H9 (cell line): ENCODE data around the gene MLYCD. TPM values are rescaled to one million over a fixed set of nuclear protein-coding genes. Genes with fewer than 3 reads are reported as not detected.

Experiments
- DNase-seq: peaks from one replicate; pipeline ENCODE4 v3.0.0-alpha.2; 2017
- H2AFZ ChIP-seq: one replicate; pipeline ENCODE4 v1.6.1; 2013; ENCODE audit warnings: mild to moderate bottlenecking, low read length, control low read depth, moderate library complexity
- H2AK5ac ChIP-seq: 2 replicates; pipeline ENCODE4 v1.6.1; 2013; ENCODE audit warnings: low read length, control low read depth, mixed read lengths; ENCODE audit not compliant: insufficient read length
- H2BK120ac ChIP-seq: one replicate; pipeline ENCODE4 v1.6.1; 2013; ENCODE audit warnings: low read depth, mild to moderate bottlenecking, low read length, control low read depth, inconsistent platforms; ENCODE audit not compliant: poor library complexity, severe bottlenecking
- H2BK12ac ChIP-seq: 2 replicates; pipeline ENCODE4 v1.6.1; 2013; ENCODE audit warnings: low read length, control low read depth, mixed read lengths, low read depth; ENCODE audit not compliant: insufficient read length
- H2BK15ac ChIP-seq: 2 replicates; pipeline ENCODE4 v1.6.1; 2013; ENCODE audit warnings: low read depth, low read length, control low read depth
- H2BK20ac ChIP-seq: one replicate; pipeline ENCODE4 v1.6.1; 2013; ENCODE audit warnings: low read depth, mild to moderate bottlenecking, low read length, control low read depth, inconsistent platforms; ENCODE audit not compliant: poor library complexity, severe bottlenecking
- H2BK5ac ChIP-seq: 2 replicates; pipeline ENCODE4 v1.6.1; 2013; ENCODE audit warnings: low read length, control low read depth, mixed read lengths; ENCODE audit not compliant: insufficient read length
- H3K14ac ChIP-seq: 2 replicates; pipeline ENCODE4 v1.6.1; 2013; ENCODE audit warnings: low read length, control low read depth; ENCODE audit not compliant: insufficient read depth
- H3K18ac ChIP-seq: 2 replicates; pipeline ENCODE4 v1.6.1; 2013; ENCODE audit warnings: low read depth, mild to moderate bottlenecking, mixed read lengths, low read length, control low read depth; ENCODE audit not compliant: insufficient read length
- H3K23ac ChIP-seq: 2 replicates; pipeline ENCODE4 v1.6.1; 2013; ENCODE audit warnings: low read length, control low read depth, mixed read lengths, low read depth; ENCODE audit not compliant: insufficient read length
- H3K23me2 ChIP-seq: 2 replicates; pipeline ENCODE4 v1.6.1; 2013; ENCODE audit warnings: low read depth, mild to moderate bottlenecking, mixed read lengths, low read length, control low read depth; ENCODE audit not compliant: insufficient read length, poor library complexity, severe bottlenecking
- H3K27ac ChIP-seq: 2 replicates; pipeline ENCODE4 v1.5.1; 2013; ENCODE audit warnings: low read length, control low read depth, mixed read lengths, low read depth; ENCODE audit not compliant: insufficient read length
- H3K27me3 ChIP-seq: 2 replicates; pipeline ENCODE4 v1.6.1; 2013; ENCODE audit warnings: low read length, control low read depth, inconsistent platforms; ENCODE audit not compliant: insufficient read depth
- H3K4ac ChIP-seq: 2 replicates; pipeline ENCODE4 v1.6.1; 2013; ENCODE audit warnings: low read depth, mild to moderate bottlenecking, control low read depth, inconsistent platforms, low read length, moderate library complexity
- H3K4me1 ChIP-seq: 2 replicates; pipeline ENCODE4 v1.6.1; 2013; ENCODE audit warnings: low read length, control low read depth, inconsistent platforms; ENCODE audit not compliant: insufficient read depth
- H3K4me2 ChIP-seq: 2 replicates; pipeline ENCODE4 v1.6.1; 2013; ENCODE audit warnings: low read length, control low read depth, mixed read lengths; ENCODE audit not compliant: insufficient read length, insufficient read depth
- H3K56ac ChIP-seq: 2 replicates; pipeline ENCODE4 v1.6.1; 2013; ENCODE audit warnings: low read depth, mild to moderate bottlenecking, mixed read lengths, low read length, control low read depth; ENCODE audit not compliant: insufficient read length
- H3K79me1 ChIP-seq: 2 replicates; pipeline ENCODE4 v1.6.1; 2013; ENCODE audit warnings: low read depth, mild to moderate bottlenecking, moderate library complexity, low read length, control low read depth, inconsistent platforms; ENCODE audit not compliant: insufficient read depth, poor library complexity, severe bottlenecking
- H3K79me2 ChIP-seq: 2 replicates; pipeline ENCODE4 v1.6.1; 2013; ENCODE audit warnings: low read length, control low read depth, inconsistent platforms; ENCODE audit not compliant: insufficient read depth
- H3K9ac ChIP-seq: 2 replicates; pipeline ENCODE4 v1.6.1; 2013; ENCODE audit warnings: low read length, control low read depth, mixed read lengths; ENCODE audit not compliant: insufficient read length; ENCODE audit errors: extremely low read depth
- H3K9me3 ChIP-seq: one replicate; pipeline ENCODE4 v1.6.1; 2013; ENCODE audit warnings: low read depth, low read length, inconsistent platforms; ENCODE audit not compliant: control insufficient read depth
- H3T11ph ChIP-seq: one replicate; pipeline ENCODE4 v1.6.1; 2013; ENCODE audit warnings: mild to moderate bottlenecking, low read length, control low read depth, inconsistent platforms
- H4K20me1 ChIP-seq: one replicate; pipeline ENCODE4 v1.6.1; 2013; ENCODE audit not compliant: control insufficient read depth, insufficient read length, insufficient read depth
- H4K5ac ChIP-seq: 2 replicates; pipeline ENCODE4 v1.6.1; 2013; ENCODE audit warnings: low read depth, mild to moderate bottlenecking, mixed read lengths, low read length, control low read depth; ENCODE audit not compliant: insufficient read length
- H4K8ac ChIP-seq: replicated peaks from 2 replicates; pipeline ENCODE4 v1.6.1; 2013; ENCODE audit warnings: low read length, control low read depth, mixed read lengths, low read depth; ENCODE audit not compliant: insufficient read length
- H4K91ac ChIP-seq: 2 replicates; pipeline ENCODE4 v1.6.1; 2013; ENCODE audit warnings: low read depth, mild to moderate bottlenecking, moderate library complexity, mixed read lengths, low read length, control low read depth; ENCODE audit not compliant: insufficient read length
- H3K27ac Mint-ChIP-seq, 3 experiments: 2 replicates in 2 of 3; 3 replicates in 1 of 3; pipeline ENCODE4 v1.8.0; 2020 to 2021; ENCODE audit warnings: mixed read lengths in 3 of 3, mild to moderate bottlenecking in 1 of 3, moderate library complexity in 1 of 3
- H3K27me3 Mint-ChIP-seq: 2 replicates; pipeline ENCODE4 v1.8.0; 2021; ENCODE audit warnings: low read depth, mild to moderate bottlenecking, moderate library complexity, mixed read lengths
- H3K36me3 Mint-ChIP-seq, 3 experiments: 2 replicates in 2 of 3; 3 replicates in 1 of 3; pipeline ENCODE4 v1.8.0; 2020 to 2021; ENCODE audit warnings: low read depth in 3 of 3, mixed read lengths in 3 of 3; ENCODE audit not compliant: insufficient read depth in 1 of 3
- H3K4me1 Mint-ChIP-seq, 2 experiments: 2 replicates each; pipeline ENCODE4 v1.8.0; 2020; ENCODE audit warnings: mixed read lengths in 2 of 2
- H3K4me3 Mint-ChIP-seq, 2 experiments: 2 replicates in 1 of 2; 3 replicates in 1 of 2; pipeline ENCODE4 v1.8.0; 2020 to 2021; ENCODE audit warnings: mild to moderate bottlenecking in 2 of 2, mixed read lengths in 2 of 2, moderate library complexity in 1 of 2
- H3K9me3 Mint-ChIP-seq, 2 experiments: 2 replicates in 1 of 2; 3 replicates in 1 of 2; pipeline ENCODE4 v1.8.0; 2020; ENCODE audit warnings: mild to moderate bottlenecking in 2 of 2, mixed read lengths in 2 of 2, moderate library complexity in 1 of 2
- CTCF ChIP-seq: fragments of 200-600 bp; sonication (generic); conservative IDR thresholded peaks from 3 replicates; pipeline ENCODE4 v1.8.0; 2021; ENCODE audit warnings: antibody characterized with exemption, mild to moderate bottlenecking
- WGBS: extraction: QIAGEN DNeasy Blood & Tissue Kit; methylation state at CpG from one replicate; pipeline ENCODE4 v1.1.7; 2013; ENCODE audit warnings: missing lambda C conversion rate, low lambda C conversion rate, mixed read lengths; ENCODE audit not compliant: insufficient read length; ENCODE audit errors: extremely low coverage; 5-methylcytosine and 5-hydroxymethylcytosine counted together
- total RNA-seq: library from RNA; stranded (reverse); gene quantifications from 2 replicates; pipeline ENCODE4 v1.2.1, GENCODE V29; 2021

Gene MLYCD
- total RNA-seq, 1 experiment from 2014 or later = 7.1 TPM

- Histone ChIP-seq H3K79me2 (no peaks in the 10 kb centered on the region), H3K27me3 (no peaks in the 10 kb centered on the region), H3K23me2 (peaks cover 8% of the 10 kb centered on the region), H2BK5ac (no peak overlapping the region), H3K79me1 (peaks cover 2% of the 10 kb centered on the region), H3K14ac (no peak overlapping the region), H4K20me1 (no peaks in the 10 kb centered on the region), H2BK120ac (no peak overlapping the region), H3K4ac (no peak overlapping the region), H3T11ph (no peak overlapping the region), H3K4me1 (peaks cover 2% of the 10 kb centered on the region; the same call in 1 of the 2 replicates), H3K9me3 (no peaks in the 10 kb centered on the region), H3K23ac (no peak overlapping the region), H2AK5ac (no peak overlapping the region), H4K8ac (no peak overlapping the region), H3K4me2 (no peak overlapping the region), H3K18ac (no peak overlapping the region), H4K91ac (no peak overlapping the region), H3K27ac (no peak overlapping the region), H2BK12ac (no peak overlapping the region), H2AFZ (no peak overlapping the region), H3K9ac (no peak overlapping the region), H2BK20ac (no peak overlapping the region), H3K56ac (no peak overlapping the region), H2BK15ac (no peak overlapping the region), H4K5ac (no peak overlapping the region)
- Mint-ChIP-seq H3K4me3 (no peak overlapping the region; a peak in 1 of 5 replicates), H3K9me3 (no peaks in the 10 kb centered on the region; a peak in 1 of 5 replicates), H3K27ac (no peak overlapping the region), H3K27me3 (peaks cover 2% of the 10 kb centered on the region), H3K4me1 (peaks cover 16% of the 10 kb centered on the region in 2 experiments), H3K36me3 (no peaks in the 10 kb centered on the region; a peak in 1 of 7 replicates)
- no peak for TF ChIP-seq CTCF
- DNase-seq = no peak
- no CpG with 5 or more reads among the region's 9 CpGs for WGBS
Measured at GRCh38 chr16:83900571-83900970, 1.7 kb downstream of the MLYCD start.
